Naive B cell (primary cell): ENCODE measurements around the gene GLRX5. TPM values are rescaled to one million over a fixed set of nuclear protein-coding genes. Genes with fewer than 3 reads are reported as not detected.

Experiments used
- ATAC-seq, 2 donors: fragments of 150-1000 bp; cut with Tn5 transposase; 2 replicates each; pipeline ENCODE4 v1.10.0; 2021; ENCODE audit warnings: low read depth in 2 of 2, mild to moderate bottlenecking in 2 of 2, moderate library complexity in 2 of 2
- DNase-seq: peaks from one replicate; pipeline ENCODE4 v3.0.0; 2022
- H3K27ac Mint-ChIP-seq, 6 donors: one replicate each; pipeline ENCODE4 v1.8.0; 2020 to 2022; ENCODE audit warnings: mild to moderate bottlenecking in 6 of 6, mixed read lengths in 6 of 6, moderate library complexity in 5 of 6, inconsistent platforms in 2 of 6
- H3K27me3 Mint-ChIP-seq, 3 donors: one replicate each; pipeline ENCODE4 v1.8.0; 2021 to 2022; ENCODE audit warnings: mixed read lengths in 3 of 3, mild to moderate bottlenecking in 1 of 3
- H3K36me3 Mint-ChIP-seq, 2 donors: one replicate each; pipeline ENCODE4 v1.8.0; 2020 to 2022; ENCODE audit warnings: mixed read lengths in 2 of 2, inconsistent platforms in 1 of 2, mild to moderate bottlenecking in 1 of 2
- H3K4me1 Mint-ChIP-seq, 3 donors: one replicate each; pipeline ENCODE4 v1.8.0; 2020 to 2022; ENCODE audit warnings: mixed read lengths in 3 of 3, inconsistent platforms in 1 of 3, mild to moderate bottlenecking in 1 of 3, moderate library complexity in 1 of 3
- H3K4me3 Mint-ChIP-seq, 8 donors: one replicate each; pipeline ENCODE4 v1.8.0; 2020 to 2022; ENCODE audit warnings: mild to moderate bottlenecking in 8 of 8, mixed read lengths in 8 of 8, moderate library complexity in 8 of 8, inconsistent platforms in 2 of 8
- H3K9me3 Mint-ChIP-seq, 7 donors: one replicate each; pipeline ENCODE4 v1.8.0; 2020 to 2022; ENCODE audit warnings: mixed read lengths in 7 of 7, mild to moderate bottlenecking in 5 of 7, inconsistent platforms in 2 of 7, moderate library complexity in 1 of 7
- polyA plus RNA-seq, 6 donors: library from polyadenylated mRNA; unstranded; fragments of 300-500 nt; fragmentation: Illumina TruSeq; gene quantifications; one replicate each; pipeline ENCODE4 v1.2.3, GENCODE V29; 2021; ENCODE audit warnings: low read depth in 6 of 6

Gene GLRX5
- polyA plus RNA-seq, 6 donors from 2014 or later: 51.3 to 98.1 (median 62.4) TPM

DNA sequence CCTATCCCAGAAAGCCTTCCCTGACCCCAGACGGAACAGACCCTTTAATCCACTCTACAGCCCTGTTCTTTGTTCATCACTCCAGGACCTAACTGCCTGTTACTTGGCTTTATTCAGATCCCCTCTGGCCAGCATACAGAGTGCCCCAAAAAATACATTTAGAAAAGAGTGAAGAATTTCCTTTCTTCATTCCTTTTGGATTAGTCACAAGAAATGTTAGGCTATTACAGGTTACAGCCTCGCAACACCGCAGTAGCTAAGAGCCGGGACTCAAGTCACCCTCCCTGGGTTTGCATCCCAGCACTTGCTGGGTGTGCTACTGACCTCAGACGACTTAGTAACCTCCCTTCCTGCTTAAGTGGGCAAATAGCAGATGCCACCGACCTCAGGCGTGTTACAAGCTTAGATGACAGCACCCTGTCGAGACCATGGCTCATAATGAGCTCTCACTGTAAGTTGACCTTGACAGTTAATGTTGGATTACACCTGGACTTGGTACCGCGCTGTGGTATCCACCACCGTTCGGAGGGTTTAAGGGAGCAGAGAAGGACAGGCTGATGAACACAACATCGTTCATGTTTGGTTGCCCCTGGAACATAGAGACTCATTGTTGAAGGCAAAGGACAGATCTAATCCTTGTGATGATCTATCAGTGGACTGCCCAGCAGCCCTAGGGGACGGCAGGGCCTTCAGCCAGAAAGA lies 12.9 kb downstream of the GLRX5 start:
- Mint-ChIP-seq H3K4me1 (peaks cover 0 to 9% (median 0%) of the 10 kb centered on the region in 3 donors), H3K9me3 (no peaks in the 10 kb centered on the region), H3K27ac (no peak overlapping the region), H3K36me3 (peaks cover 0 to 14% of the 10 kb centered on the region in 2 donors), H3K4me3 (peak overlapping the region in 1 of 8 donors; percentile 30), H3K27me3 (no peaks in the 10 kb centered on the region)
- DNase-seq: no peak
- ATAC-seq: no peak

DNA sequence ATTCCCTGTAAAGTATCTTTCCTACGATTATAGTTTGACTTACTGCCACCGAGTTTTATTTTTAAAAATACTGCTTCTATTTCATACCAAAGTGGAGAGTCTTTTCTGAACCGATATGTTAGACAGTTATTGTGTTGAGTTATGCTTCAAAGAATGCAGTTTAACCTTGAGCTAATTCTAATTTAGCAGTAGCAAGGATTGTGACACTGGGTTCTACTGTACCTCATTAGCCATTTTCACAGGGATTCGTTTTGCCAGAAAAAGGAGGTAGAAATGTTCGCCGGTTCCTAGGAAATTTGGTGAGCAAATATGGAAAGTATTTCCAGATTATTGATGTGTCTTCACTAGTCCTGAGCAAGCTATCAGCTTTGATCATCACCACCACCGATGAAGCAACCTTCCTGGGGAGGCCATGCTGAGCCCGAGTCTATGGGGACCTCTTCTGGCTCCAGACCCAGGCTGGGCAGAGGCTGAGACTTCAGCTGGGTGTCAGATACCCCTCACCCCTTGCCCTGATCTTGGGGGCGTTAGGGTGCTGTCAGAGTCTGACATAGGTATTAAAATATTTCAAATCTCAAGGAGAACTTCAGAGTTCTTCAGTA lies 13.6 kb downstream of the GLRX5 start:
- DNase-seq: no peak
- no peak for ATAC-seq
- Mint-ChIP-seq H3K27ac (no peak overlapping the region), H3K36me3 (peaks cover 0 to 14% of the 10 kb centered on the region in 2 donors), H3K4me1 (peaks cover 0 to 9% (median 0%) of the 10 kb centered on the region in 3 donors), H3K27me3 (no peaks in the 10 kb centered on the region), H3K9me3 (no peaks in the 10 kb centered on the region), H3K4me3 (peak overlapping the region in 1 of 8 donors; percentile 30)

DNA sequence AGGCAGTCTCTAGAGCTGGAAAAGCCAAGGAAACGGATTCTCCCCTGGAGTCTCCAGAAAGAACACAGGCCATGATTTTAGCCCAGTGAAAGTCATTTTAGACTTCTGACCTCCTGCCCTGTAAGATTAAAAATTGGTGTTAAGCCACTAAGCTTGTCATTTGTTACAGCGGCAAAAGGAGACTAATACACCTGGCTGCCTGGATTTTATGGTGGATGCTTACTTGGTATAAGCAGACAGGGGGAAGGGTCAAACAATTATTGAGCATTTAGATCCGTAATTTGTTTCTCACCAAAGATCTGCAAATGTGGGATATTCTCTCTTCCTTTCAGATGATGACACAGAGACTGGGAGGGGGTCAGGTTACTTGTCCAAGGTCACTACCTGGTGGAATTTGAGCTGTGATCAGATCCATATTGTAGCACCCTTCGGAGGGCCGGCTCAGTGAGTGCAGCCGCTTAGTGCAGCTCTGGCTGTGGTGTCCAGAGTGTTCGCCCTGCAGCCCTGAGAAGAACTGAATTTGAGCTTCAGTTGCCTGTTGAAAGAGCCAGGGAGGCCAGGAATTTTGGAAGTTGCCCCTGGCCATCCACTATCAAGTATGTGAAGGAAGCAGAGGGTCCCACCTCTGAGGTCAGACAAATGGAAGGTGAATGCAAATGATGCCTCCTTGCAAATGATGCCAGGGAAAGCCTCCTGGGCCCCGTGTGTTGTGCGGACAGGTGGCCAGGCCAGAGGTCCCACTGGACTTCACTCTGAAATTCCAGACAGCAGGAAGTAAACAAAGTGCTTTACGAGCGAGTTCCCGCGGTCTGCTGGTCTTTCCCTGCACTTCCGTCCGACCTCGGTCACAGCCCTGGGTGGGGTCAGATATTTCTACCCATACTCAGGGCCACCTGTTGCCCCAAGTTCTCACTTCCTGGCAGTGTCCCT lies 15.1 kb downstream of the GLRX5 start:
- no peak for DNase-seq
- Mint-ChIP-seq H3K27ac (no peak overlapping the region), H3K9me3 (no peaks in the 10 kb centered on the region), H3K36me3 (peaks cover 0 to 8% of the 10 kb centered on the region in 2 donors), H3K27me3 (no peaks in the 10 kb centered on the region), H3K4me1 (peaks cover 0 to 4% (median 0%) of the 10 kb centered on the region in 3 donors), H3K4me3 (peak overlapping the region in 1 of 8 donors; percentile 44)
- ATAC-seq: no peak

DNA sequence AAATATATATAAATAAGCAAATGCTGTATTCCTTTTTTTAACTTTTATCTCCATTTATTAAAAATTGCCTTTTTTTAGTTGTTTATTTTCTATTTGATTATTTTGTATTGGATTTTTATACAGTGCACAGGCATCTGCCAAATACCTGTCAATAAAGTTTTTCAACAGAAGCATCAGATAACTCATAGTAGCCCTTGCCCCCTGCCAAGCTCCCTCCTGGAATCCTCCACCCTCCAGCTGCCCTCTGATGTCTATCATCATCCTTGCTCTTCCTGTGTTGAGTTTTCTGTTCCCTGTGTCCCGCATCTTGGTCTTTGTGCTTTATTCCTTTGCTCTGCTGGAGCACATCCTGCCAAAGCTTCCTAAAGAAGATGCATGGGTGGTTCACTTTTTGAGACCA lies 16.6 kb downstream of the GLRX5 start:
- ATAC-seq: no peak
- peaks cover 0 to 4% (median 0%) of the 10 kb centered on the region in 3 donors for H3K4me1 Mint-ChIP-seq
- DNase-seq: no peak
- H3K36me3 Mint-ChIP-seq: peaks cover 0 to 8% of the 10 kb centered on the region in 2 donors
- peak overlapping the region in 1 of 6 donors; percentile 37 for H3K27ac Mint-ChIP-seq
- H3K9me3 Mint-ChIP-seq: no peaks in the 10 kb centered on the region
- H3K4me3 Mint-ChIP-seq: no peak overlapping the region
- H3K27me3 Mint-ChIP-seq: no peaks in the 10 kb centered on the region

DNA sequence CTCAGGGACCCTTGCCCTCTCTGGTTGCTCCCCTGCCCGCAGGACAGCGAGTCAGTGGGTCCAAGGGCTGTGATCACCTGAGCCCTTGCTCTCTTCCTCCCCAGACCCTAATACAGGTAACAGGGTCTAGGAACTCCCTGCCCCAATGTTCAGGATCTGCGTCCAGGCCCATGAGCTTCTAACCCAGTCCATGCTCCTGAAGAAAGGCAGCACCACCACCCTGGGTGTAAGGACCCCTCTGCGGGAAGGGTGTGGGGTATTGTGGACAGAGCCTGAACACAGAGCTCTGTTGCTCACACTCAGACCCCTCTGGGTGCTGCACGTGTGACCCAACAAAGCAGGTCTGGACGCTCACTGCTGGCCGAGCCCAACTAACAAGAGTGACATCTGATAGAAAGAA lies 18.3 kb downstream of the GLRX5 start:
- H3K4me3 Mint-ChIP-seq: no peak overlapping the region
- no peaks in the 10 kb centered on the region for H3K9me3 Mint-ChIP-seq
- H3K27me3 Mint-ChIP-seq: no peaks in the 10 kb centered on the region
- ATAC-seq: no peak
- H3K4me1 Mint-ChIP-seq: peaks cover 0 to 4% (median 0%) of the 10 kb centered on the region in 3 donors
- H3K36me3 Mint-ChIP-seq: peaks cover 0 to 8% of the 10 kb centered on the region in 2 donors
- no peak for DNase-seq
- H3K27ac Mint-ChIP-seq: peak overlapping the region in 1 of 6 donors; percentile 52

DNA sequence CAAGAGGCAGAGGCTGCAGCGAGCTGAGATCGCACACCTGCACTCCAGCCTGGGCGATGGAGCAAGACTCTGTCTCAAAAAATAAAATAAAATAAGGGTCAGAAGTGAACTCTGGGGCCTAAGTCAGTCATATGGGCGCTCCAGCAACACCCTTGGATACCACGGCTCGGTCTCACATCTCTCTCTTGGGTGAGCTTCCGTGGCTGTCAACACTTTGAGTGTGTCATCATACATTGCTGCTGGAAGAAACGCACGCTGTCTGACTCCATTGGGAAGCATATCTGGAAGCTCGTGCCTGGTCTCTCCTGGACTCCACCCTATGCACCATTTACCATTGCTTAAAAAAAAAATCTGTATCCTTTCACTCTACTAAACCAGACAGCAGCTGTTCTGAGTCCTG lies 20.2 kb downstream of the GLRX5 start:
- DNase-seq (no peak), ATAC-seq (no peak)
- H3K27me3 Mint-ChIP-seq: no peaks in the 10 kb centered on the region
- H3K36me3 Mint-ChIP-seq: no peaks in the 10 kb centered on the region
- H3K27ac Mint-ChIP-seq: no peak overlapping the region
- H3K9me3 Mint-ChIP-seq: no peaks in the 10 kb centered on the region
- no peak overlapping the region for H3K4me3 Mint-ChIP-seq
- H3K4me1 Mint-ChIP-seq: peaks cover 0 to 4% (median 0%) of the 10 kb centered on the region in 3 donors

DNA sequence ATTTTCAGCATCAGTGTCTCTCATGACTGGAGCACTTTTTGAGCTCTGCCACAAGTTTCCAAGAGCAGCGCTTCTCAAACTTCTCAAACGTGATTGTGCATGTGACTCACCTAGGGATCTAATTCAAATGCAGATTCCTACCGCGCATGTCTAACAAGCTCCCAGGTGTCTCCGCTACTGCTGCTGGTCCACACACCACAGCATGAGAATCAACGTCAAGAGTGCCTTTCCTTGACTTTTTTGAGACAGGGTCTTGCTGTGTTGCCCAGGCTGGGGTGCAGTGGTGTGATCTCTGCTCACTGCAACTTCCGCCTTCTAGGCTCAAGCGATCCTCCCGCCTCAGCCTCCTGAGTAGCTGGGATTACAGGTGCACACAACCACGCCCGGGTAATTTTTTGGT lies 22.4 kb downstream of the GLRX5 start:
- ATAC-seq: no peak
- Mint-ChIP-seq H3K27me3 (peaks cover 0 to 1% (median 0%) of the 10 kb centered on the region in 3 donors), H3K9me3 (no peaks in the 10 kb centered on the region), H3K36me3 (no peaks in the 10 kb centered on the region), H3K4me3 (no peak overlapping the region), H3K27ac (no peak overlapping the region), H3K4me1 (peaks cover 4 to 12% (median 11%) of the 10 kb centered on the region in 3 donors)
- DNase-seq: no peak

DNA sequence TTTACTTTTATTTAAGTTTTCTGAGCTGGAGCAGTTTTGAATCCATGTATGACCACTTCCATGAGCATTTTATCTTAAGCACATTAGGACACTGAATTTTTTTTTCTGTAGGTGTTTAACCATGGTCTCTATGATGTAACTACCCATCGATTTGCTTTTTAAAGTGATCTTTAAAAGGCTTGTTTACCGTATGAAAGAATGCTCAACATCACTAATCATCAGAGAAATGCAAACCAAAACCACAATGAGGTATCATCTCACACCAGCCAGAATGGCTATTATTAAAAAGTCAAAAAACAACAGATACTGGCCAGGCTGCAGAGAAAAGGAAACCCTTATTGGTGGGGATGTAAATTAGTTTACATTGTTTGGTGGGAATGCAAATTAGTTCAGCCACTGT lies 23.0 kb downstream of the GLRX5 start:
- H3K4me1 Mint-ChIP-seq: peaks cover 4 to 17% (median 15%) of the 10 kb centered on the region in 3 donors
- no peak for DNase-seq
- peaks cover 0 to 5% (median 0%) of the 10 kb centered on the region in 3 donors for H3K27me3 Mint-ChIP-seq
- ATAC-seq: no peak
- no peaks in the 10 kb centered on the region for H3K9me3 Mint-ChIP-seq
- no peak overlapping the region for H3K4me3 Mint-ChIP-seq
- no peaks in the 10 kb centered on the region for H3K36me3 Mint-ChIP-seq
- H3K27ac Mint-ChIP-seq: no peak overlapping the region

DNA sequence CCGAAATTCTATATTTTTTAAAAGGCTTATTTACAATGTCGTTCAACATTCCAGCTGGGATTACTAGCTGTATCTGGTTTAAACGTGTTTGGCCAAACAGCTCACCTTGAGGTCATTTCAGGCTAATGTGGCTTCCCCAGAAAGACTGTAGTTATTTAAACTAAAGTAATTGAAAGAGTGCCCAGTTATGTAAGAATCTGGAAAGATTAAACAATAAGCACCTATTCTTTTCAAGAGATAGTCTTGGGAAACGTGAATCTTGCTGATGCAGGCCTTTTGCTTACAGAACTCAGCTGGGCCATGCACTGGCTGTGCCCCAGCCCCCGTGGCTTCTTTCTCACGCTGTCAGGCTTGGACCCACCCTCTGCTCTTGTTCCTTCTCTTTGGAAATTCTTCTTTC lies 24.4 kb downstream of the GLRX5 start:
- H3K27ac Mint-ChIP-seq: no peak overlapping the region
- no peak overlapping the region for H3K4me3 Mint-ChIP-seq
- no peaks in the 10 kb centered on the region for H3K36me3 Mint-ChIP-seq
- peaks cover 8 to 22% (median 21%) of the 10 kb centered on the region in 3 donors for H3K4me1 Mint-ChIP-seq
- H3K9me3 Mint-ChIP-seq: no peaks in the 10 kb centered on the region
- DNase-seq (no peak), ATAC-seq (no peak)
- peaks cover 0 to 5% (median 0%) of the 10 kb centered on the region in 3 donors for H3K27me3 Mint-ChIP-seq

DNA sequence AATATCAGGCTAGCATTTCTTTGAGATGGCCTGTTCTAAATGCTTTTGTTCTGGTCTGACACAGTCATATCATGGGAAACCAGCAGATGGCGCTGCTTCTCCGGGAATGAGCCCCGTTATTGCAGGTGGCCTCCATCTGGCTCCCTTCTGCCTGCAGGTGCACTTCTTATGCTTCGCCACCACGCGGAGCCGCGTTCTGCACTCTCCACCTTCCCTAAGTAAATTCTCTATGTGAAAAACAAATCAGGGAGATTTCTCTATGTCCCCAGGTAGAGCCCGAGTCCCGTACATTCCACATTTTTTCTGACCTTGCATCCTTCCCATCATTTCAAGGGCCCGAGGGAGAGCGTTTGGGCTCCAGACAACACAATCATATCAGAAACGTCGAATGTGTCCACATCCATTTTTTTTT lies 26.2 kb downstream of the GLRX5 start:
- H3K4me1 Mint-ChIP-seq: peaks cover 12 to 28% (median 24%) of the 10 kb centered on the region in 3 donors

DNA sequence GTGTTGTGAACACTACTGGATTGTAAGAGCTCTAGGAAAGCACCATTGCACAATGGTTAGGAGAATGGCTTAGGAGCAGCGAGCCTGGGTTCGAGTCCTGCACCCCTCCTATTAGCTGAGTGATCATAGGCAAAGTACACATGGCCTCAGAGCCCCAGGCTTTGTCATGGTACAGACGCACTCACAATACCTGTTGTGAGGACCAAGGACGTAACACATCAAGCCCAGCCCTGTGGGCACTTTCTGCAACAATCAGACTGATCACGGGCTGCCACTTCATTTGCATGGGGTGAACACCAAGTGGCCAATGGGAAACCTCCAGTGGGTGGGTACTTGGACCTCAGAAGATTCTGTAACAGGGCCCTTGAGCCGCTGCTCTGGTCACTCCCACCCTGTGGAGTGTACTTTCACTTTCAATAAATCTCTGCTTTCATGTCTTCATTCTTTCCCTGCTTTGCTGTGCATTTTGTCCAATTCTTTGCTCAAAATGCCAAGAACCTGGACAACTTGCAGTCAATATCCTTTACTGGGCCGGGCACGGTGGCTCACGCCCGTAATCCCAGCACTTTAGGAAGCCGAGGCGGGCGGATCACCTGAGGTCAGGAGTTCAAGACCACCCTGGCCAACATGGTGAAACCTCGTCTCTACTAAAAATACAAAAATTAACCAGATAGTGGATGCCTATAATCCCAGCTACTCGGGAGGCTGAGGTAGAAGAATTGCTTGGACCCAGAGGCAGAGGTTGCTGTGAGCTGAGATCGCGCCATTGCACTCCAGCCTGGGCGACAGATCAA lies 28.2 kb downstream of the GLRX5 start:
- no peak for ATAC-seq
- H3K4me1 Mint-ChIP-seq: peaks cover 21 to 38% (median 27%) of the 10 kb centered on the region in 3 donors
- no peaks in the 10 kb centered on the region for H3K36me3 Mint-ChIP-seq

More for the DNA sequence above, 26.2 kb downstream of the GLRX5 start:
- H3K9me3 Mint-ChIP-seq: no peaks in the 10 kb centered on the region
- H3K27me3 Mint-ChIP-seq: peaks cover 0 to 5% (median 0%) of the 10 kb centered on the region in 3 donors
- no peaks in the 10 kb centered on the region for H3K36me3 Mint-ChIP-seq
- H3K27ac Mint-ChIP-seq: peak overlapping the region in 1 of 6 donors; percentile 11
- DNase-seq (peak; percentile 82), ATAC-seq (peak; percentile 99)
- peak overlapping the region in 1 of 8 donors; percentile 59 for H3K4me3 Mint-ChIP-seq

DNA sequence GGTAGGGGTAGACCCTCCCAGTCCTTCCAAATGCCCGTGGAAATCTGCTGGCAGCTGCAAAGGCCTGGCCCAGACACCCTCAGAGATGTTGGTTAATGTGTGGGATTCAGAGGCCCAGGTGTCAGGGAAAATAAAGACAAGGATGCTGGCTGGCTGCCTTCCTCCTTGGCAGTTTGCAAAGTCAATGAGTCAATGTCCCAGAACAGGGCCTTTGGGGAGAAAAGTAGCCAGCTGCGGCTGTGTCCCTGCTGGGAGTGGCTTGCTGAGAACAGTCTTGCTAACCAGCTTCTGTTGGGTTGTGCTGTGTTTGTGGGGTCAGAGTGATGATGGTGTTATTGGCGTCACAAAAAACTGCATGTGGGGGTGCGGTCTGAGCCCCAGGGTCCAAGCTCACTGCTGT lies 29.2 kb downstream of the GLRX5 start:
- ATAC-seq: no peak
- Mint-ChIP-seq H3K4me1 (peaks cover 21 to 38% (median 27%) of the 10 kb centered on the region in 3 donors), H3K4me3 (no peak overlapping the region), H3K36me3 (no peaks in the 10 kb centered on the region), H3K27ac (peak overlapping the region in 1 of 6 donors; percentile 16), H3K9me3 (no peaks in the 10 kb centered on the region), H3K27me3 (peaks cover 0 to 5% (median 0%) of the 10 kb centered on the region in 3 donors)
- no peak for DNase-seq

More for the DNA sequence above, 28.2 kb downstream of the GLRX5 start:
- H3K4me3 Mint-ChIP-seq: peak overlapping the region in 1 of 8 donors; percentile 47
- peak overlapping the region in 1 of 6 donors; percentile 56 for H3K27ac Mint-ChIP-seq
- no peak for DNase-seq
- peaks cover 0 to 5% (median 0%) of the 10 kb centered on the region in 3 donors for H3K27me3 Mint-ChIP-seq
- H3K9me3 Mint-ChIP-seq: no peaks in the 10 kb centered on the region
